ENCODE data around the gene HOXD10.
A peak's percentile ranks its signal among the peaks of the same experiment; 100 is the strongest.

Gene HOXD10

GRCh38 chr2:176096243-176096985 is 20.2 kb upstream of the HOXD10 start:
- no peak for DNase-seq

GRCh38 chr2:176096986-176097819 is 19.4 kb upstream of the HOXD10 start:
- peak; percentile 82 for DNase-seq

- no peak for DNase-seq
Measured at GRCh38 chr2:176097820-176098365, 18.7 kb upstream of the HOXD10 start.

- no peak for DNase-seq
Measured at GRCh38 chr2:176098366-176099158, 18.0 kb upstream of the HOXD10 start.

- DNase-seq, result no peak
Measured at GRCh38 chr2:176099159-176099727, 17.3 kb upstream of the HOXD10 start.

GRCh38 chr2:176099728-176100546 is 16.6 kb upstream of the HOXD10 start, which contains the start of gene HOXD12:
Gene HOXD12 (plus strand): TSS chr2:176099795. CDS start chr2:176099802, 7 bp downstream.
- DNase-seq, result no peak

- no peak for DNase-seq
Measured at GRCh38 chr2:176100547-176101140, 15.9 kb upstream of the HOXD10 start.

- DNase-seq, result no peak
Measured at GRCh38 chr2:176101216-176101830, 15.3 kb upstream of the HOXD10 start.

GRCh38 chr2:176101842-176102241 is 14.7 kb upstream of the HOXD10 start:
- no peak for DNase-seq

- no peak for DNase-seq
Measured at GRCh38 chr2:176102309-176102866, 14.2 kb upstream of the HOXD10 start.

GRCh38 chr2:176103194-176103593 is 13.4 kb upstream of the HOXD10 start:
- no peak for DNase-seq

- no peak for DNase-seq
Measured at GRCh38 chr2:176103742-176104315, 12.7 kb upstream of the HOXD10 start.

GRCh38 chr2:176104316-176105077 is 12.1 kb upstream of the HOXD10 start:
- no peak for DNase-seq

- DNase-seq, result no peak
Measured at GRCh38 chr2:176105078-176105729, 11.4 kb upstream of the HOXD10 start.

GRCh38 chr2:176105730-176106580 is 10.6 kb upstream of the HOXD10 start:
- DNase-seq, result no peak

- DNase-seq, result no peak
Measured at GRCh38 chr2:176106581-176107539, 9.7 kb upstream of the HOXD10 start, which contains the start of gene HOXD11. Gene HOXD11 (plus strand): TSS chr2:176107280. CDS start chr2:176107356, 76 bp downstream.

Data from hematopoietic multipotent progenitor cell treated with erythropoietin and hydrocortisone succinate and interleukin-3 and kit ligand, for 4 days (in vitro differentiated cells).